Panc1 (cell line): ENCODE results near the gene PLEKHG4. TPM values are rescaled to one million over a fixed set of nuclear protein-coding genes. Genes with fewer than 3 reads are reported as not detected.

ENCODE experiments used
- ATAC-seq: fragments of 200-7000 bp; cut with Tn5 transposase; 2 replicates; pipeline ENCODE4 v1.9.1; 2020; ENCODE audit warnings: mild to moderate bottlenecking, moderate library complexity
- BruUV-seq: library from RNA; stranded (reverse); fragments of 400-500 nt; replicated peaks from 2 replicates; lab custom pipeline; 2021; lab: Mats Ljungman, UMichigan
- CTCF ChIA-PET: fragments of 300-600 bp; sonication (Branson Sonifier 250); formaldehyde crosslinking; loops from one replicate; lab custom pipeline; 2022; ENCODE audit warnings: antibody characterized with exemption; lab: Charles Lee
- POLR2A ChIA-PET: fragments of 300-600 bp; sonication (Branson Sonifier 250); formaldehyde crosslinking; loops from one replicate; lab custom pipeline; 2022; ENCODE audit warnings: antibody characterized with exemption; lab: Charles Lee
- DNase-seq: peaks from one replicate; pipeline ENCODE4 v3.0.0-alpha.2; 2010; ENCODE audit warnings: low read depth, low spot score
- H3K27ac ChIP-seq: 2 replicates; pipeline ENCODE4 v1.5.1; 2011; ENCODE audit warnings: mild to moderate bottlenecking, low read length, inconsistent platforms
- H3K27me3 ChIP-seq: fragments of 200-500 bp; sonication (Bioruptor generic); 2 replicates; pipeline ENCODE4 v1.6.0; 2014; ENCODE audit warnings: low read length, inconsistent platforms; ENCODE audit not compliant: control insufficient read depth, insufficient read depth
- H3K36me3 ChIP-seq: fragments of 200-500 bp; sonication (Bioruptor generic); 2 replicates; pipeline ENCODE4 v1.5.1; 2014; ENCODE audit warnings: inconsistent platforms, mild to moderate bottlenecking, low read length, moderate library complexity; ENCODE audit not compliant: control insufficient read depth, insufficient read depth
- H3K4me1 ChIP-seq: 2 replicates; pipeline ENCODE4 v1.5.1; 2011; ENCODE audit warnings: inconsistent platforms, mild to moderate bottlenecking, low read length, moderate library complexity; ENCODE audit not compliant: control insufficient read depth, insufficient read depth
- H3K4me3 ChIP-seq, 2 experiments: 2 replicates each; pipeline ENCODE4 v1.5.1; 2011 to 2012; ENCODE audit warnings: low read depth in 2 of 2, low read length in 2 of 2, mild to moderate bottlenecking in 2 of 2, inconsistent platforms in 1 of 2, moderate library complexity in 1 of 2
- H3K9me3 ChIP-seq: fragments of 200-500 bp; sonication (Bioruptor generic); 2 replicates; pipeline ENCODE4 v1.5.1; 2014; ENCODE audit warnings: low read depth, mild to moderate bottlenecking, inconsistent platforms, low read length, moderate library complexity; ENCODE audit not compliant: control insufficient read depth, insufficient read depth
- POLR2AphosphoS5 ChIP-seq: IDR thresholded peaks from 2 replicates; pipeline ENCODE4 v1.6.1; 2012; ENCODE audit warnings: mild to moderate bottlenecking, low read depth, low read length, moderate library complexity
- REST ChIP-seq, 2 experiments: IDR thresholded peaks; 2 replicates each; pipeline ENCODE4 v1.6.1; 2011 to 2012; ENCODE audit warnings: low read depth in 2 of 2, control low read depth in 1 of 2, low read length in 1 of 2, mild to moderate bottlenecking in 1 of 2, moderate library complexity in 1 of 2; ENCODE audit not compliant: insufficient read depth in 1 of 2
- SIN3A ChIP-seq: IDR thresholded peaks from 2 replicates; pipeline ENCODE4 v1.6.1; 2012; ENCODE audit warnings: low read depth, mild to moderate bottlenecking, low read length, moderate library complexity, borderline replicate concordance; ENCODE audit not compliant: insufficient read depth
- TCF7L2 ChIP-seq: IDR thresholded peaks from 2 replicates; pipeline ENCODE4 v1.6.1; 2011; ENCODE audit warnings: mild to moderate bottlenecking, low read depth, low read length, inconsistent platforms
- in situ Hi-C: cut with HindIII; loops from 2 replicates; pipeline ENCODE4 v1.10.0; 2016; ENCODE audit warnings: low sequenced_read_pairs, low pct_unique_long_range_greater_than_20kb
- intact Hi-C: fragments of 100-400 bp; cut with micrococcal nuclease; formaldehyde crosslinking; loops from one replicate; pipeline ENCODE4 v1.10.0; 2022; ENCODE audit not compliant: unreplicated experiment
- total RNA-seq: library from RNA; stranded (reverse); gene quantifications from one replicate; pipeline ENCODE4 v1.2.1, GENCODE V29; 2021; ENCODE audit not compliant: unreplicated experiment
- TF ChIP-seq, protein P1 (sequence below): fragments of 450-650 bp; IDR thresholded peaks from 2 replicates; pipeline ENCODE4 v1.5.1; 2017; ENCODE audit warnings: mild to moderate bottlenecking

Gene PLEKHG4
- total RNA-seq, 1 experiment from 2014 or later, result 6.7 TPM

DNA sequence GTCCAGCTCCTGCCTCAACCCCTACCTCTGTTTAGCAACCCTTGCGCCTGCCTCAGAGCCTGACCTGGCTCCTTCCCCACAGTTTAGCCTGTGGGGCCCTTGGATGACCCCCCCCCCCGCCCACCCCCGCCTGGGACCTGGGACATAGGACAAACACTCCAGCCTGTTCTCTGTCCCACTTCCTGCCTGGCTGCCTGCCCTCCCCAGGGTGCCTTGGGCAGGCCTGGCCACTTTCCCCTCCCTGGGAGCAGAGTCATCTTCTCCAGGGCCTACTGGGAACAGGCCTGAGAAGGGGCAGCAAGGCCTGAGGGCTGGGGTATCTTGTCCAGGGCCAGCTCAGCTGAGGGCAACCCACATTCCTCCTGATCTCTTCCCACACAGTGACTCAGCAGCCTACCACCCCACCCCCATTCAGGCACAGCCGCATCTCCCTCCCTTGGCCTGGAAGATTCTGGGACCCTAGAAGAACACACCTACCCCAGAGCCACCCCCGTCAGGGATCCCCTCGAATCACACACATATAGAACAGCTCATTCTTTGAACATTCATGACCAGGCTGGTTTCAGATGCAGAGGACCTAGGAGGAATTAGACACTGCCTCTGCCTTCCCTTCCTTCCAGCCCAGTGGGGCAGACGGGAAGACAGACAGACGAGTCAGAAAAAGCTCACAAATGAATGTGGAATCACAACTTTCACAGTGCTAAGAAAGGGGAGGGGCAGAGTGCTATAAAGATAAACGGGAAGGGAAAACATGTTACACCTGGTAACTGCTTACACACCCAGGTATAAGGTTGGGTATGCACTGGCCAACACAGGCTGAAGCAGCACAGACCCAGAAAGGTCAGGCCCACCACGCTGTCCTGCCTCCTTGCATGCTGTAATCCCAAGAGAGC, 38.1 kb upstream of the PLEKHG4 start:
- Histone ChIP-seq H3K4me1 (peaks cover 5% of the 10 kb centered on the region; the same call in 1 of the 2 replicates), H3K4me3 (no peak overlapping the region), H3K27ac (peak overlapping the region; percentile 63), H3K27me3 (no peaks in the 10 kb centered on the region), H3K9me3 (no peaks in the 10 kb centered on the region), H3K36me3 (no peaks in the 10 kb centered on the region)
- ATAC-seq, result peak; percentile 22; the same call in 1 of the 2 replicates
- TF ChIP-seq TCF7L2 (no peak), REST (IDR thresholded peaks at IDR 0.05; ENCODE audit: insufficient read depth in 1 of 2, low read depth in 2 of 2, low read length in 1 of 2) (no peak), POLR2AphosphoS5 (no peak), SIN3A (no peak)
- TF ChIP-seq, protein P1, sequence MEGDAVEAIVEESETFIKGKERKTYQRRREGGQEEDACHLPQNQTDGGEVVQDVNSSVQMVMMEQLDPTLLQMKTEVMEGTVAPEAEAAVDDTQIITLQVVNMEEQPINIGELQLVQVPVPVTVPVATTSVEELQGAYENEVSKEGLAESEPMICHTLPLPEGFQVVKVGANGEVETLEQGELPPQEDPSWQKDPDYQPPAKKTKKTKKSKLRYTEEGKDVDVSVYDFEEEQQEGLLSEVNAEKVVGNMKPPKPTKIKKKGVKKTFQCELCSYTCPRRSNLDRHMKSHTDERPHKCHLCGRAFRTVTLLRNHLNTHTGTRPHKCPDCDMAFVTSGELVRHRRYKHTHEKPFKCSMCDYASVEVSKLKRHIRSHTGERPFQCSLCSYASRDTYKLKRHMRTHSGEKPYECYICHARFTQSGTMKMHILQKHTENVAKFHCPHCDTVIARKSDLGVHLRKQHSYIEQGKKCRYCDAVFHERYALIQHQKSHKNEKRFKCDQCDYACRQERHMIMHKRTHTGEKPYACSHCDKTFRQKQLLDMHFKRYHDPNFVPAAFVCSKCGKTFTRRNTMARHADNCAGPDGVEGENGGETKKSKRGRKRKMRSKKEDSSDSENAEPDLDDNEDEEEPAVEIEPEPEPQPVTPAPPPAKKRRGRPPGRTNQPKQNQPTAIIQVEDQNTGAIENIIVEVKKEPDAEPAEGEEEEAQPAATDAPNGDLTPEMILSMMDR, result no peak
- ChIA-PET CTCF (no interaction called here), POLR2A (no interaction called here)
- no peak for DNase-seq
- intact Hi-C loops, result no loop called here
- in situ Hi-C loops, result no loop called here
- BruUV-seq, result no TSS peak

- ChIA-PET POLR2A (no interaction called here), CTCF (no interaction called here)
- DNase-seq, result no peak
Observed at GRCh38 chr16:67242138-67242730, 37.1 kb upstream of the PLEKHG4 start.

More at GRCh38 chr16:67242138-67242730, 37.1 kb upstream of the PLEKHG4 start:
- no TSS peak for BruUV-seq
- TF ChIP-seq SIN3A (no peak), POLR2AphosphoS5 (no peak), TCF7L2 (no peak), REST (IDR thresholded peaks at IDR 0.05; ENCODE audit: insufficient read depth in 1 of 2, low read depth in 2 of 2, low read length in 1 of 2) (no peak)
- TF ChIP-seq, protein P1, result no peak
- H3K36me3 ChIP-seq, result no peaks in the 10 kb centered on the region; the same call in 1 of the 2 replicates
- H3K9me3 ChIP-seq, result no peaks in the 10 kb centered on the region
- H3K27me3 ChIP-seq, result no peaks in the 10 kb centered on the region
- in situ Hi-C loops, result no loop called here
- H3K4me1 ChIP-seq, result peaks cover 5% of the 10 kb centered on the region; the same call in 1 of the 2 replicates
- intact Hi-C loops, result no loop called here
- H3K27ac ChIP-seq, result no peak overlapping the region
- ATAC-seq, result no peak
- no peak overlapping the region for H3K4me3 ChIP-seq
